Right forelimb (tissue), 1 donor: ENCODE measurements around the gene YIPF1.
"Not testable (repeated sequence)": the region's sequence is repeated elsewhere in the genome, so short reads cannot be mapped to it uniquely, and the experiment has no call there.

ENCODE experiments used
- DNase-seq: peaks from one replicate; pipeline ENCODE4 v3.0.0-alpha.2; 2018

Gene YIPF1

DNA sequence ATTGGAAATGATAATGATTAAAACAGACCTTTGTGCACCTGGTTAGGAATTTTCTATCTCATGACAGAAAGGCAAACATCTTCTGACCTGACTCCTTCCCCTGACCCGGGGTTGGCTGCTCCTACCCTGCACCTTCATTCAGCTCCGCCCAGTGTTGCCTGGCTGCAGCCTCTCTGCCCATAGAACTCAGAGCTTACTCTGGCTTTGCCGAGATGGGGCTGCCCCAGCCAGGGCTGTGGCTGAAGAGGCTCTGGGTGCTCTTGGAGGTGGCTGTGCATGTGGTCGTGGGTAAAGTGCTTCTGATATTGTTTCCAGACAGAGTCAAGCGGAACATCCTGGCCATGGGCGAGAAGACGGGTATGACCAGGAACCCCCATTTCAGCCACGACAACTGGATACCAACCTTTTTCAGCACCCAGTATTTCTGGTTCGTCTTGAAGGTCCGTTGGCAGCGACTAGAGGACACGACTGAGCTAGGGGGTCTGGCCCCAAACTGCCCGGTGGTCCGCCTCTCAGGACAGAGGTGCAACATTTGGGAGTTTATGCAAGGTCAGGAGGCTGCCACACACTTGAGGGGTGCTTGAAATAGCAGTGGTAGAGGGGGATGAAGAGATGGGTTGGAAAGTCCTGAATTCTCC lies 4.5 kb upstream of the YIPF1 start, which contains the start of gene DIO1:
DIO1 (plus strand) TSS at position 189 of the 638 bp plus-strand sequence; CDS start at position 213, 24 bp downstream.
- DNase-seq: no peak

DNA sequence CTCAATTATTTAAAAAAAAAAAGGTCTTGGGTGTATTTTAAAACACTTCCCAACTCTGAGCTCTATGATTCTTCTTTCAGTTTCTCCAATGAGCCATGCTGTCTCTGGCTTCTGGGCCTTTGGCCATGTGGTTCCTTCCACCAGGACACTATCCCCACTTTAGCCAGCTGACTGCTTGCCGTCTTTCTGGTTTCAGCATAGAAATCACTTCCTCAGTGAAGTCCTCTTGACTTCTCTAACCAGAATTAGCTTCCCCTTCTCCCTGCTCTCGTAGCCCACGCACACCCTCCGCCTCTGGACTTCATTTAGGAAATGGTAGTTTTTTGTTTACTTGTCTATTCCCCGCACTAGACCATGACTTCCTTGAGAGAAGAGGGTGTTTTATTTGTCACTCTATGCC lies 3.3 kb upstream of the YIPF1 start:
- DNase-seq: no peak

DNA sequence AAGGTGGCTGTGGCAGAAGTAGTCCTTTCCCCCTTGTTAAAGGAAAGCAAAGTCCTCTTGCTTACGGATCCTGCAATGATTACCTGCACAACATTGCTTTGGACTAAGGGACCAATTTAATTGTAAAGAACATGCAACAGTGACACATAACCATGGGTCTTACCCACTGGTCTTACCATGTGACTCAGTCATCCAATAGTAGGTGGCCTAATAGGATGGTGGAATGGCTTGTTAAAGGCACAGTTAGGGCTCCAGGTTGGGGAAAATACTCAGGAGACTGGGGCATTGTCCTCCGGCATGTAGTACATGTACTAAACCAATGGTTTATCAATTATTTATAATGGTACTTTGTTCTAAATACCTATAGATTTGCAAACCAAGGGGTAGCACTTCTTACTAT lies 2.1 kb upstream of the YIPF1 start:
- no peak for DNase-seq

DNA sequence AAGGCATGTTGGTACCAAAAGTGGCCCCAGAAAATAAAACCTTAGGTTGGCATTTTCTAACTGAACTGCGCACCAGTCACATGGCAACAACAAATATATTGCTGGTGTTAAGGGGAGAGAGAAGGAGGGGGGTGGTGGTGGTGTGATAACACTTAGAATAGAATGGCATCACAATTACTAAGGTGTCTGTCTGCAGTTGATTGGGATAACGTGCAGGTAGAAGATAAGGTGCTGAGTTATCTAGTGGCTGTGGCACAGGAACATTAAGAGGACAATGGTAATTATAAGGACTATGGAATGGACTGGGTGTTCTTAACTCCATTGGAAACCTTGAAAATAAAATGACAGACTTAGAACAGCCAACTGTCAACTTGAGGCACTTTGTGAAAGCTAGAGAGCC lies 1.4 kb upstream of the YIPF1 start:
- DNase-seq: no peak

DNA sequence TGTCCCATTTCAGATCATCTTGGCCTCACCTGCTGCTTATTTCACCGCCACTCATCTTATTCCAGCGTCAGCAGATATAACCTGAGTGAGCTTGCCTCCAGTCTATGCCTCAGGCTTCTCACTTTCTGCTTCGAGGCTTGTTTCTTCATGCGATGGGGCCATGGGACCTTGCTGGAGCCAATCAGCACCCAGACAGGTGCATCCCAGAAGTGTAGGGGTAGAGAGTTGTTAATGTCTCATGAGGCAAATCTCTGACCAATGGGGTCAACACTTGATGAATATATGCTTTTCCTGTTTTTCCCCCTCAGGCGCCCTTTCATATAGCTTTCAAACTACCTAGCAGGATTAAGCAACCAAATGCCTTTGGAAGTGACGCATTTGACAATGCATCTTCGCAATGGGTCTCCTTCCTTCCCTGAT lies 935 bp upstream of the YIPF1 start:
- DNase-seq: no peak

DNA sequence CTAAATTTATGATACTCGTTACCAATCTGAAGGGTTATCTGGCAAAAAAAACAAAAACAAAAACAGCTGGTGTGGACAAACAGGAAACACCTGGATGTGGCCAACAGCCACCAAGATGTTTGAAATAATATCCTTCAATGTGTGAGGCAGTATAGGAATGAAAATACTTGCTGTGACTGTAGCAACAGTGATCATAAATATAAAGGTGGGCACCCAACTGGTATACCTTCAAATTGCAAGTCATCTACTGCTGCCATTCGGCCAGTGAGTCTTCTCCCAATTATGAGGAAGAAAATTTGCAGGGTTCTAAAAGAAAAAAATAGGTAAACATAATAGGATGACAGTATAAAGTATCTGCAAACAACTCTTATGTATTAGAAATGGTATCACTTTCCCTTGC lies 916 bp downstream of the YIPF1 start:
- DNase-seq: no peak

DNA sequence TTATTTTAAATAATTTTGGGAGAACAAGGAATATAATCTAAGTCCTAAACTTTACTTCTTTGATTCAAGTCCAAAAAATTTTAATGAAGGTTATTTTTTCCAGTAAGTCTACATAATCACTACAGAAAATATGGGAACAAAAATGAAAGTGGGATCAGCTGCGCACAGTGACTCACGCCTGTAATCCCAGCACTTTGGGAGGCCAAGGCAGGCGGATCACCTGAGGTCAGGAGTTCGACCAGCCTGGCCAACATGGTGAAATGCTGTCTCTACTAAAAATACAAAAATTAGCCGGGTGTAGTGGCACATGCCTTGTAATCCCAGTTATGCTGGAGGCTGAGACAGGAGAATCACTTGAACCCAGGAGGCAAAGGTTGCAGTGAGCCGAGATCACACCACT lies 6.0 kb downstream of the YIPF1 start:
- not testable (repeated sequence) for DNase-seq

DNA sequence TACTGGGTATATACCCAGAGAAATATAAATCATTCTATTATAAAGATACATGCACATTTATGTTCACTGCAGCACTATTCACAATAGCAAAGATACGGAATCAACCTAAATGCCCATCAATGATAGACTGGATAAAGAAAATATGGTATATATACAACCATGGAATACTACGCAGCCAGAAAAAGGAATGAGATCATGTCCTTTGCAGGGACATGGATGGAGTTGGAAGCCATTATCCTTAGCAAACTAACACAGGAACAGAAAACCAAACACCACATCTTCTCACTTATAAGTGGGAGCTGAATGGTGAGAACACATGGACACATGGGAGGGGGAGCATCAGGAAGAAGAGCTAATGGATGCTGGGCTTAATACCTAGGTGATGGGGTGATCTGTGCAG lies 7.7 kb downstream of the YIPF1 start:
- DNase-seq: not testable (repeated sequence)

DNA sequence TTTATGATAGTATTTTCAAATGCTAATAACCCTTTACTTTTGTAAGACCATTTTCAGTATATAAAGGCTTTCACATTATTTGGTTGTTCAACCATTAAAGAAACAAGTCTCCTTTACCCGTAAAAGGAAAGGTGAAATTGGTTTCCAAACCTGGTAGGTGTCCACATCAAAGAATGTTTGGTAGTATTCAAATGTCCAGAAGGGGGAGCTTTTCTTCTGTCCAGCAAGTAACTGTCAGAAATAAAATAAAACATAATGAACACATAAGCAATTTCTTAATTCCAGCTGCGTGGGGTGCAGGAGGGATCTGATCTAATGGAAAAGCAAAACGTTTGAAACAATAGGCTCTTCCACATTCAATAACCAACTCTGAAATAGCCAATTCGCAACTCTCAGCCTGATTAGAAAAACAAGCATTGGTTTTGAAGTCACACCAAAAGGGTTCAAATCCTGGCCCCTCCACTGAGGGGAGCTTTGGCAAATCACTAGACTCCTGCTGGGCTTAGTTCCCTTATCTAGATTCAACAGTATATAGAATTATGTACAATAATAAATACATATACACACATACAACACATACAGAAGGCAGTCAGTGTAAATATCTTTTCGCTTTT lies 11.0 kb downstream of the YIPF1 start:
- no peak for DNase-seq

DNA sequence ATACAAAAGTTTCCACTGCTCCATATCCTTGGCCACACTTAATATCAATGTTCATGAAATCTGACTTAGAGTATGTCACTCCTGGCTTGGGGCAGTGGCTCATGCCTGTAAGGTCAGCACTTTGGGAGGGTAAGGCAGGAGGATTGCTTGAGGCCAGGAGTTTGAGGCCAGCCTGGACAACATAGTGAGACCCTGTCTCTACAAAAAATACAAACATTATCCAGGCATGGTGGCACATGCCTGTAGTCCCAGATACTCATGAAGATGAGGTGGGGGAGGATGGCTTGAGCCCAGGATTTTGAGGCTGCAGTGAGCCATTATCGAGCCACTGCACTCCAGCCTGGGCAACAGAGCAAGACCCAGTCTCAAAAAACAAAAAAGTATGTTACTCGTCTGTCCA lies 14.4 kb downstream of the YIPF1 start:
- not testable (repeated sequence) for DNase-seq

DNA sequence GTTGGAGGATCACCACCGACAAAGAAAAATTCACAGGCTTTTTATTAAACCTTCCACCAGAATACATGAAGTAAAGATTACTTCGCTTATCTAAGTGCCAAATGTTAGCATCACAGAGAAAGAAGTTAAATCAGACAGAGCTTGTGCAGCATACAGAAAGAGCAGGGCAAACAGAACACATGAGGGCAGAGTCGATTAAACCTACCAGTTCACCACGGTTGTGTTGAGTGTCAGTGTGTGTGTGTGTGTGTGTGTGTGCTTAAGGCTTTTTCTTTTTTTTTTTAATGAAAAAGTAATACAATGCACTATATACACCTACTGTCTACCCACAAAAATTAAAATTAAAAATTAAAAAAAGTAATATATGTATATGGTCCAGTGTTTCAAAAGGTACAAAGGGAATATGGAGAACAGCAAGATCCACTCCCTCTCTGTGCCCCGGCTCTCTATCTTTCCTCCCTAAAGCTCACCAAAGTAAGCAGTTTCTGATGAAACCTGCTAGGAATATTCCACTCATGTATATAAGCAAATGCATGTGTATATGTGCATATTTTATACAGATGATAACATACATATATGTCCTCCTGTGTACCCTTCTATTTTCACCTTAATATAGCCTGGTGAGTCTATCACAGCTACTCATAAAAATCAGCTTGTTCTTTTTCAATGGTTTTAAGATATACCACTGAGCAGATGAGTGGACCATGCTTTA lies 17.7 kb downstream of the YIPF1 start:
- DNase-seq: no peak

DNA sequence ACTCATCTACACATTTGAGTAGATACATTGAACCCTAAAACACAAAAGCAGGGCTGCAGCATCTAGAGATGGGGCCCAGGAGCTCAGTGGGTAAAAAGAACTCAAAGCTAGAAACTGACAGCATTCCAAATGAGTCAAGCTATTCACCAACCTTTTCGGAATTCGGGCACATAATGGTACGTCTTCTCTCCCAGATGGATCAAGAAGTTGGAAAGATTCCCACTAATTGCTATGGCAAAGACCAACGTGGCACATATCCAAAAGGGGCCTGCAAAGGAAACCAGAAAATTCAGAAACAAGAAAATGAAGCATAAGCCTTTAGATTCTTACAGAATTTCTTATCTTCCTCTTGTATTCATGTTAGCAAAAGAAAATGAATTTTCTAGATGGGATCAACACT lies 18.4 kb downstream of the YIPF1 start:
- DNase-seq: no peak

DNA sequence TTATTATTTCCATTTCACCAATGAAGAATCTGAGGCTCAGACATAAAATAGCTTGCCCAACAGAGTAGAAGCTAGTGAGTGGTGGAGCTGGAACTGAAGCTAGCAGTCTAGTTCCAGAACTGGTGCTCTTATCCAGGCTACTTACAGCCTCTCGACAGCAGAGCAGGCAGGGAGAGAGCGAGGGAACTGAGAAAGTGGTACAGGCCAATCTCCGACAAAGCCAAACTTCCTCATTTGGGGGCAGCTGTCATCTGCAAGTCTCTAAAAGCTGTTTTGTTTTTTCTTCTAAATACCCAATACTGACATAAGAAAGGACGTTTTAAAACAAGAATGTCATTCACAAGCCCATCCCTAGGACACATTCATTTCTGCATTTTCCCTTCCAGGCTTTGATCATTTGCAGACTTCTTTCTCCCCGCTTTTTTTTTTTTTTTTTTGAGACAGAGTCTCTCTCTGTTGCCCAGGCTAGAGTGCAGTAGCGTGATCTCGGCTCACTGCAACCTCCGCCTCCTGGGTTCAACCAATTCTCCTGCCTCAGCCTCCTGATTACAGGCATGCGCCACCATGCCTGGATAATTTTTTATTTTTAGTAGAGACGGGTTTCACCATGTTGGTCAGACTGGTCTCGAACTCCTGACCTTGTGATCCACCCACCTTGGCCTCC lies 20.0 kb downstream of the YIPF1 start:
- no peak for DNase-seq

DNA sequence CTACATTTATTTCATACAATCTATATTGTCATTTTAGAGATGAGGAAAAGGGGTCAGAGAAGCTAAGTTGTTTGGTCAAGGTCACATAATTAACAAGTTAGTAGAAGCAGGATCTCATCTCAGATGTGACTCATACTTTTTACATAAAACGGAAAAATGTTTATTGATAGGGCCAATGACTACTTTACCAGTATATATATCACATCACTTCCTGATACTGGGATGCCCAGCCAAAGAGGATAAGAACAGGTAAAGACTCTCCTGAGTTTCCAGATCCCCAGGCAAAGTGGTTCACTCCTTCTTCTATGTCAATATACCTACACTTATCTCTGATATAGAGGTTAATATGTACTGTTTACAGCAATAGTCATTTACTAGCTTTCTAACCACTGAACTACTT lies 21.0 kb downstream of the YIPF1 start:
- DNase-seq: no peak

DNA sequence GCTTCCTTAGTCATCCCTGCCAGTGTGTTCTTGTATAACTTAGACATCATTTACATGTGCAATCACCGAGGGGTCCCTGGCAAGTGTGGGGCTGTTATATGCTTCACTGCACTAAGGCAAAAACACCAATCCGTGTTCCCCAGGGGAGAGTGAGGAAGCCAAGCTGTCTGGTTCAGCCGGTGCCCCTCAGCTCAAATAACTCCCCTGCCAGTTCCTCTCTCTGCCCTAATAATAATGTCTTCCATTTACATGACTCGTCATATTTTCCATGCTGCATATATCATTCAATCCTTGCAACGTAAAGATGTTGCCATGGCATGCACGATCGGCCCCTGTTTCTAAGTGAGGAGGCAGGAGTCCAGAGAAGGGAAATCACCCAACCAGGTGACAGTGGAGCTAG lies 27.1 kb downstream of the YIPF1 start:
- no peak for DNase-seq

DNA sequence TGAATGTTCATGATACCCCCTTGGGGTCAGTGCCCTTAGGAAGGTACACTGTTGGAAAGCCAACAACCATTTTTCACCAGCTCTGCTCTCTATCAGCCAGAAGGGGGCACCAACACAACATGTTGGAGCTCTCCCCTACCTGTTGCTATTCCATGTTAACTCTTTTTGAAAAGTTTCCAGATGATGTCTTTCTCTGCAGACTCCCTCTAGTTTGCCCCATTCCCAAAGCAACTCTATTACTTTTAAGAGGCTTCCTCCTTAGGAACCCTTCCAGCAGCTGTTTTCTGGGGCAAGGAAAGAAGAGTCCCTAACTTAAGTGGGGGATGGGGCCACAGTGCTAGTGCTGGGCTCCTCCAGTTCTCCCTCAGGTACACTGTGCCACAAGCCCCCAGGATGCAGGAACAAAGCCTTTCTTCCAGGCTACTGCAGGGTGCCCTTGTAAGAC lies 28.6 kb downstream of the YIPF1 start:
- DNase-seq: peak; percentile 50

DNA sequence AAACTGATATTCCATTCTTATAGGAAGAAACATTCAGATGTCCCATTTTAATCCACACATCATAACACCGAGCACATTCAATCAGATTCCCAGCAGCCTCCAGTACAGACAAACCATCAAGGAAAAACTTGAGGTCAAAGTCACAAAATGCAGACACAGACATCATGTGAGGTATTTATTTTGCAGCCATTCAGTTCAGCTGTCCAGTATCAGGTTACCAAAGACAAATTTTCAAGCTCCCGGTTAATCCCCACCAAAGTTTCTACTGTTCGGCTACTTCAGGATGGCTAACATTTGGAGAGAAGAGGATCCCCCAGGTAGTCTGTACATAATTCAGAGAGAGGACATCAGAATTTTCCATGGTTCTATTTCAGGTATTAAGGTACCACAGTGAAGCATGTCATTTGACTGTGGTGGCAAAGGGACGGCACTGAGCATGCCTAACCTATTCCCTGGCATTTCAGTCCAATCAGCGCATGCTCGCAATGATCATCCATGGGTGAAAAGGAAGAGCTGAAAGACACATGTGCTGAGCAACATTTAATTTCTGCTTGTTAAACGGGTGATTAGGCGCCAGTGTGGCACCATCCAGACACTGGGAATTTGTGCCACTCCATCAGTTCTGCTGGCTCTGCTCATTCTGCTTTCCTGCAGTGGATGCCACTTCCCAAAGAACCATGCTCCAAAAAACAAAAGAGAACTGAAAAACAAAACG lies 37.9 kb downstream of the YIPF1 start:
- no peak for DNase-seq

DNA sequence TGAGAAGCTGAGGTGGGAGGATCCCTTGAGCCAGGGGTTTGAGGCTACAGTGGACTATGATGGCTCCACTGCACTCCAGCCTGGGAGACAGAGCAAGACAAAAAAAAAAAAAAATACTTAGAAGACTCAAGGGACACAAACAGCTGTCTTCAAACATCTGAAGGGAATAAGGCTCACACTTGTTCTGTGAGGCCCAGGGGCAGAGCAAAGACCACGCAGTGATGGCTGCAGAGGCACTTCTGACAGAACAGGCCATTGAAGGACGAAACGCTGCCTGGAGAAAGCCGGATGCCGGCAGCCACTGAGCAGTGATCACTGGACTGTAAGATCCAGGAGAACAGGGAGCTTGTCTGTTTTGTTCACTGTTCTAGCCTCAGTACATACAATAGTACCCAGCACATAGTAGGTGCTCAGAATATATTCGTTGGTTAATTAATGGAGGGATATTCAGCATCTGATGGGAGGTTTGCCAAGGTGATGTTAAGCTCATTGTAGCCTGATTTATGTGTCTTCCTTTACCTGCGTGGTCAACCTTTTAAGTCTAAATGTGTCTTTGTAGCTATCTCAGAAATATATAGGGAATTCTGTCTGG lies 39.4 kb downstream of the YIPF1 start:
- DNase-seq: no peak

DNA sequence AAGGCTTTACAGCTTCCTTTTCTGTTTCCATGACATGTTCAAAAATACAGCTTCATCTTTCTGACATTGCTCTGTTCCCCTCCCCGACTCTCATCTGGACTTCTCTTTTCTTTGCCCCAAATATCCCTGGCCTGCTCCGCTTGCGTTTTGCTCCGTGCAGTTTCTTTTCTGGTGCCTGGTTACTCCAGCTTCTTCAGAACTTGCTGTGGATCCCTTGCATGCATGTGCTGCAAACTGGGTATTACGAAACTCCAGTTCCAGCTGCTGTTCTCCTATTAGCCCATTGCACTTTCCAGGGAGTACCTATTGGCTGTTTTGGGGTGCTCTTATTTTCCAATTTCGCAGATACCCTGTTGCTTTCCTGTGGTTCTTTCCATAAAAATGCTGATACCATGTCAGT lies 41.6 kb downstream of the YIPF1 start:
- DNase-seq: no peak

DNA sequence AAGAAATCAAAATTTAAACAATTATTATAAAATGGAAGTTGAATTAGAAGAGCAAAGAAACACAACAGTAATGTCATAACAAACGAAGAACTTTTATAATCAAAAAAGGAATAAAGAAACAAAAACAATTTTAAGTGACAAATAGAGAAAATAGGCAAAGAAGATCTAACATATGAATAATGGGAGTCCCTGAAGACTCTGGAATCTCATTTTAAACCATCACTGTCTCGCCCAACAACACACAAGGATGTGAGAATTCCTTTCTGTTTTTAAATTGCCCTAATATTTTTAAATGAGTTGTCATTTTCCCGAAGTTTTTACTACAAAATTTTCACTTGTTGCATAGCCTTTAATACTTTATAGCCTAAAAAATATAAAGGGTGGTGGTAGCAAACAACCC lies 47.2 kb downstream of the YIPF1 start:
- no peak for DNase-seq

DNA sequence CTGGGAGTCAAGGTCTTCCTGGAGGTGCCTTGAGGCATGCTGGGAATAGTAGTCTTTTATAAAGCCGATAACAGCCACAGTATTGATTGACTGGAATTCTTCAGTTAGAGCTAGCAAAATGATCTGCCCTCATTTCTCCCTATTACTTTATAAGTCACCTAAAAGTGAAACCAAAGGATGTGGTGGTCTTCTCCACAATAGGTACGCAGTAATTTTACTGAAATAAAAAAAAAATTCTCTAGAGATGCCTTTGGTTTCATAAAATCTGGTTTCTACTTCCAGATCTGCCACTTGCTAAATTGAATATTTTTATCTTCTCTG lies 51.0 kb downstream of the YIPF1 start:
- DNase-seq: no peak

DNA sequence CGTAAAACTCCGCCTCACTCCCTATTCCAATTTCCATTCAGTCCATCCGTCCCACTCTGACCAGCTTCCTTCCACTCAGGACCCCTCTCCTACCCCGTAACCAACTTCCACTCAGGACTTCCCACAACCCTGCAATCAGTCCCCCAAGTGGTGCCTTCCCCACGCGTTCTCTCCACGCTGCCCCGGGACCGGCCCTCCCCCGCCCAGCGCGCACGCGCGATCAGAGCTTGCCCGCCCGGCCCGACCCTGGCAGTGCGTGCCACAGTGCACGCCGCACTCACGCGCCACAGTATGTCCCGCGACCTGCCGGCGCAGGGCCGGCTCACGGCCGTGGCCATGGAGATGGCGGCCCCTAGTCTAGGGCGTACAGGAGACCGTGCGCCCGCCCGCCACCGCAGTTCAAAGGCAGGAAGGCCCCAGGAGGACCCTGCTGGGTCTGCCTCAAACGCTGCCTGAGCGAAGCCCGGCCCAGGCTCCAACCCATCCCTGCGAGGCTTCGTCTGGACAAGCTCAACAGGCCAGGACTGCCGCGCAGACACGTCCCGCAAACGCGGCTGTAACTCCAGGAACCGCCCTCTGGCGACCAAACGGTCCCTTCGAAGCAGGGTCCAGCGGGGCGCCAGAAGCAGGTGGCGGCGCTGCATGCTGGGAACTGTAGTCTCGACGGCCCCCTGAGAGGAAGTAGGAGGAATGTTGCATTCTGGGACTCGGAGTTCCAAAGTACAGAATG lies 51.5 kb downstream of the YIPF1 start, which contains the start of gene NDC1:
NDC1 (minus strand) TSS at position 373 of the 730 bp plus-strand sequence; CDS start at position 338, 35 bp downstream.
- peak; percentile 94 for DNase-seq
